ENCODE results near the gene CA4. TPM values are rescaled to one million over a fixed set of nuclear protein-coding genes. Genes with fewer than 3 reads are reported as not detected.

The CA4 gene
- total and polyA plus RNA-seq, 7 donors, result 2.1 to 300 (median 91.3) TPM; not detected in 2

GRCh38 chr17:60139438-60140285 lies 10.1 kb upstream of the CA4 start:
- no peak for TF ChIP-seq POLR2A (IDR thresholded peaks at IDR 0.05)
- no peak for TF ChIP-seq EP300 (IDR thresholded peaks at IDR 0.05)
- TF ChIP-seq POLR2AphosphoS5 (IDR thresholded peaks at IDR 0.05), result no peak
- TF ChIP-seq, protein P1, sequence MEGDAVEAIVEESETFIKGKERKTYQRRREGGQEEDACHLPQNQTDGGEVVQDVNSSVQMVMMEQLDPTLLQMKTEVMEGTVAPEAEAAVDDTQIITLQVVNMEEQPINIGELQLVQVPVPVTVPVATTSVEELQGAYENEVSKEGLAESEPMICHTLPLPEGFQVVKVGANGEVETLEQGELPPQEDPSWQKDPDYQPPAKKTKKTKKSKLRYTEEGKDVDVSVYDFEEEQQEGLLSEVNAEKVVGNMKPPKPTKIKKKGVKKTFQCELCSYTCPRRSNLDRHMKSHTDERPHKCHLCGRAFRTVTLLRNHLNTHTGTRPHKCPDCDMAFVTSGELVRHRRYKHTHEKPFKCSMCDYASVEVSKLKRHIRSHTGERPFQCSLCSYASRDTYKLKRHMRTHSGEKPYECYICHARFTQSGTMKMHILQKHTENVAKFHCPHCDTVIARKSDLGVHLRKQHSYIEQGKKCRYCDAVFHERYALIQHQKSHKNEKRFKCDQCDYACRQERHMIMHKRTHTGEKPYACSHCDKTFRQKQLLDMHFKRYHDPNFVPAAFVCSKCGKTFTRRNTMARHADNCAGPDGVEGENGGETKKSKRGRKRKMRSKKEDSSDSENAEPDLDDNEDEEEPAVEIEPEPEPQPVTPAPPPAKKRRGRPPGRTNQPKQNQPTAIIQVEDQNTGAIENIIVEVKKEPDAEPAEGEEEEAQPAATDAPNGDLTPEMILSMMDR (IDR thresholded peaks at IDR 0.05), result peak; percentile 22 to 61 (median 32)
- Histone ChIP-seq H3K36me3 (no peaks in the 10 kb centered on the region), H3K9me3 (no peaks in the 10 kb centered on the region), H3K4me1 (peaks cover 0 to 50% (median 34%) of the 10 kb centered on the region in 4 donors), H3K27me3 (peaks cover 27 to 61% (median 49%) of the 10 kb centered on the region in 3 donors), H3K4me3 (peak overlapping the region in 1 of 4 donors; percentile 19), H3K27ac (no peak overlapping the region)
- intact Hi-C loops (cut with DNase I), result loop anchor here (10.0 kb wide), 2 partner anchors 55 to 295 kb away; no protein-coding TSS in a partner anchor
- 8 to 12% methylated on average over 66 of the region's 66 CpGs for WGBS, 2 donors
- peak; percentile 75 for DNase-seq

DNA sequence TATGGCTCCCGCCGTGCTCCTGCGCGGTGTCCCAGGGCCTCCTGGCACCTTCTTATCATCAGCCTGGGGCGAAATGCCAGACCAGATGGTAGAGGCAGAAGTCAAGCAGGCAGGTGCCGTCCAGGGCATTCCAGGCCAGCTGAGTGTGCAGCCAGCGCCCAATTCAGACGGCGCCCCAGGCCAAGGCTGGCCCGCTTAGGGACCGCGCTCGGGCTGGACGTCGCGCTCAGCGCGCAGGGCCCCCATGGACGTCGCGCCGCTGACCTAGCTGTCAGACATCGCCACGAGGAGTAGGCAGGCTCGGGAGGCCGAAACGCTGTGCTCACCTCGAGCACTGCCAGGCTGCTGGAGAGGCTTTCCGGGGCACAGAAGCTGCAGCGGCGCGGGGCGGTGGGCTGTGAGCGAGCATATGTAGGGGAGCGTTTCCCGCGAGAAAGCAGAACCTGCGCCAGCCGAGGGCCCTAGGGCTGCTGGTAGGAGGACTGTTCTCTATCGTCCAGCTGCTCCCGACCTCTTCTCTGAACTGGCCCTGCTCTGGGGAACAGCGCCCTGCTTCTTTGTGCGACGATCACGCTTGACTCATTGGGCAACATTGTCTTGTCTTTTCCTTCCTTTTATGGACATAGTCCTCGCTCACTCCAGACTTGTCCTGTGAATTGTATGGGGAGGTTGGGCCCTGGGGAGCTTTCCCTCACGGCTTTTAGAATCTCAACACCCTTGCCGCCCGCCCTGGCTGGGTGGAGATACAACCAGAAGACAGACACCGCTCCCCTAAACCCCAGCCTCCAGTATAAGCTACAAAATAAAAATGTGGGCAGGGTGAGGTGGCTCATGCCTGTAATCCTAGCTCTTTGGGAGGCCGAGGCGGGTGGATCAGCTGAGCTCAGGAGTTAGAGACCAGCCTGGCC lies 8.4 kb upstream of the CA4 start:
- intact Hi-C loops (cut with DNase I), result no loop called here
- DNase-seq, result no peak
- TF ChIP-seq, protein P1 (IDR thresholded peaks at IDR 0.05), result no peak
- no peak for TF ChIP-seq EP300 (IDR thresholded peaks at IDR 0.05)
- no peak for TF ChIP-seq POLR2A (IDR thresholded peaks at IDR 0.05)
- no peak for TF ChIP-seq POLR2AphosphoS5 (IDR thresholded peaks at IDR 0.05)
- H3K4me1 ChIP-seq, result peaks cover 0 to 43% (median 31%) of the 10 kb centered on the region in 4 donors
- H3K27ac ChIP-seq, result no peak overlapping the region
- H3K9me3 ChIP-seq, result no peaks in the 10 kb centered on the region
- H3K4me3 ChIP-seq, result no peak overlapping the region
- WGBS, 2 donors, result 10 to 17% methylated on average over 52 of the region's 52 CpGs
- peaks cover 27 to 78% (median 51%) of the 10 kb centered on the region in 3 donors for H3K27me3 ChIP-seq
- H3K36me3 ChIP-seq, result no peaks in the 10 kb centered on the region

GRCh38 chr17:60142872-60143499 lies 6.8 kb upstream of the CA4 start:
- Histone ChIP-seq H3K27me3 (peaks cover 31 to 89% (median 59%) of the 10 kb centered on the region in 3 donors), H3K4me3 (no peak overlapping the region), H3K27ac (no peak overlapping the region), H3K9me3 (no peaks in the 10 kb centered on the region), H3K4me1 (peaks cover 0 to 43% (median 31%) of the 10 kb centered on the region in 4 donors), H3K36me3 (no peaks in the 10 kb centered on the region)
- intact Hi-C loops (cut with DNase I), result no loop called here
- DNase-seq, result peak; percentile 80
- TF ChIP-seq EP300 (IDR thresholded peaks at IDR 0.05), result no peak
- no peak for TF ChIP-seq POLR2A (IDR thresholded peaks at IDR 0.05)
- TF ChIP-seq, protein P1 (IDR thresholded peaks at IDR 0.05), result peak in 3 of 4 experiments; percentile 39 to 53 (median 47)
- WGBS, 2 donors, result 8 to 9% methylated on average over 10 of the region's 10 CpGs

Data from sigmoid colon (tissue), 7 donors.